NAMALWA (cell line): Measurements from ENCODE around the gene EPHA10.
"Not testable (repeated sequence)": the region's sequence is repeated elsewhere in the genome, so short reads cannot be mapped to it uniquely, and the experiment has no call there.

Experiments
- DNase-seq: peaks from one replicate; pipeline ENCODE4 v3.0.0-alpha.2; 2015; ENCODE audit warnings: low spot score

EPHA10 gene

DNA sequence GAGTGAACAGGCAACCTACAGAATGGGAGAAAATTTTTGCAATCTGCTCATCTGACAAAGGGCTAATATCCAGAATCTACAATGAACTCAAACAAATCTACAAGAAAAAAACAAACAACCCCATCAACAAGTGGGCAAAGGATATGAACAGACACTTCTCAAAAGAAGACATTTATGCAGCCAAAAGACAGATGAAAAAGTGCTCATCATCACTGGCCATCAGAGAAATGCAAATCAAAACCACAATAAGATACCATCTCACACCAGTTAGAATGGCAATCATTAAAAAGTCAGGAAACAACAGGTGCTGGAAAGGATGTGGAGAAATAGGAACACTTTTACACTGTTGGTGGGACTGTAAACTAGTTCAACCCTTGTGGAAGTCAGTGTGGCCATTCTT is 6.5 kb upstream of the EPHA10 start:
- not testable (repeated sequence) for DNase-seq

DNA sequence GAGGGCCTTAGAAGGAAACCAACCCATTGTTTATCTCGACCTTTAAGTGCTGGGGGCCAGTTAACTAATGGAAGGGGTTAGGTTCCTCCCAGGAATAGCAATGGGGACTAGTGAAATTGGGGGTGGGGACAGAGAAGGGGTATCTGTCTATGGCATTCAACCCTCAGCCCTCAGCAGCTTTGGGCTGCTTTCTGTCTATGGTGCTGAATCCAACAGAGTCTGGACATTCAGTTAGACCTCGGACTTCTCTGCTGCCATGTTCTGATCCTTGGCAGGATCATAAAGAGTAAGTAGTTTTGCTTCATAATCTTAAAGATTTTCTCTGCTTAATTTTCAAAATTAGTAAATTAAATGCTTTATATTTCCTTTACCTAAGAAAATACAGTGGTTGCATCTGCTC is 2.6 kb upstream of the EPHA10 start:
- DNase-seq: no peak

DNA sequence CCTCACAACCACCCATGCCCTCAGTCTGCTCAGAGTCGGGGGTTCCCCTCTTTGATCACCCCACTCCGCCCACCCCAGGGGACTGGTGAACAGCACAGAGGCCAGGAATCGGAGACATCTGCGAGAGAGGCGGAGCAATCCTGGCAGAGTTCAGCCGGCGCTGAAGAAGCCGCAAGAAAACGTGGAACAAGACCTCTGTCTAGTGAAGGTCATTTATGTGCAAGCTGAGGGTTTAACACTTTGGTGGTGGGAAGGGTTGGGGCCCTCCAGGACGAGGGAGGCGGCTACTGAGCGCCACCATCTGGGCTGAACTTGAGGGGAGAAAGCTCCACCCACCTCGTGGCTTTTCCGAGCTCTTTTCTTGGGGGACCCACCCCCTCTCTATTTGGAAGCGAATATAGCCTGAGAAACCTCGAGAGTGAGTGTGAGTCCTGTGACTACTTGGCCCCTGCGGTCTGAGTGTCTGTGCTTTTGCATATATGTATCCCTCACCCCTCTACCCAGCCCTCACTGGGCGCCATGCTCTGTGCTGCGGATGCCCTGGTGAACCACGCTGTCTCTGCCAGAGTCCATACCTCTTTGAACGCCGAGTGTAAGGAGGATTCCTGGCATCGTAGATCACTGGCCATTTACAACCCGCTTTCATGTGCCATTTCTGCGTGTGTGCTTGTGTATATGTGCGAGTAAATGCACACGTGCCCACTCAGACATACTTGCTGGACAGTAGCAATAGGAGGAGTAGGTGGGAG is 1.2 kb upstream of the EPHA10 start:
- peak; percentile 15 for DNase-seq

DNA sequence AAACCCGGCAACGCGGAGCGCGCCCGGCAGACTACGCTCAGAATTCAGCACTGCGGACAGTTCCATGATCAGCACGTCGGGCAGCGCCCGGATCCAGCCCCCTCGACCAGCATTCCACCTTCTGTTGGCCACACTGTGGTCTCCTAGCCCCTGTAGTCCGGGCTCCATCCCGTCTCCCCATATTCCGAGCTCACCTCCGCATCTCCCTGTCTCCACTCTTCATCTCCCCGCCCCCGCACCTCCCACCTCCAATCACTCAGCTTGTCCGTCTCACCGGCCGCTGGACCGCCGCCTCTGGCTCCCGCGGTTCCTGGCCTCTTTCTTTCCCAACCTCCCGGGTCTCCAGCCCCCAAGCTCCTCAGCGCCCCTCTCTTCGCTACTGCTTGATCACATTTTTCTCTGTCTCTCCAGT is 500 bp downstream of the EPHA10 start:
- DNase-seq: no peak

DNA sequence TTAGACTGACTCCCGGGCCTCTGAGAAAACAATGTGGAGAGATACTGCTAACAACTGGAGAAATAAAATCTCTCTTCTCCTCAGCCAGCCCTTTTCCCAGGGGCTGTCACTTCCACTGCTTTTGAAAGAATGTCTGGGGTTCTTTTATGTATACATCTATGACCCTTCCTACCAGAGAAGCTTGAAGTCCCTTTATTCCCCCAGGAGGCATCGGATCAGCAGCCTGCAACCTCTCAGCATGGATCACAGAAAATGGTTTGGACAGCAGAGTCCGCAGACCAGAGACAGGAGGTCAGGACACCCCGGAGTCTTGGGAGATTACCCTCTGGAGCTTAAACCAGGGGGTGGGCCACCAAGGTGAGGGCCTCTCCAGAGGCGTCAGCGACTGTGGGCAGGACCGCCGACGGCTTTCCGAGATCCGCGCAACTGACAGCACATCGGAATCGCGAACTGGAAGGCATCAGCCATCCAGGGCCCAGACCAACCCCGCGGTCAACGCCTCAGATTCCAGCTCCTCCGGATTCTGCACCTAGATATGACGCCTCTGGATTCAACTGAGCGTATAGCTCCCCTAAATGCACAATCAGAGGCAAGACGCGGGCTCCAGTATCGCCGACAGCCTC is 1.0 kb downstream of the EPHA10 start:
- no peak for DNase-seq

DNA sequence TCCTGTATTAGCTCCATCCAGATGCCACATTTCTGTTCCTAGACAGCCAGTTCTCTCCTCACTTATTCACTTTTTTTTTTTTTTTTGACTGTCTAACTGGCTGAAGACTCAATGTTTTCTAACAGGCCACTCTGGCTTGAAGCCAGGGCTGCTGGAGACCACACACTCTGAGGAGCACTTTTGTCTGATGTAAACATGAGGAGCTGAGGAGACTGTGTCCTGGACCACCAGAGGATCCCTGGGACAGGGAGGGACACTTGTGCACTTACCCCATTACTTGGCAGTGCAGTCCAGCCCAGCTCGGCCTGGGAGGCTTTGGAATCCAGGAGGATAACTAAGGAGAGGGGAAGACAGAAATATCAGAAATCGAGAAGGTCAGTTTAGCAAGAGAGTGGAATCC is 2.4 kb downstream of the EPHA10 start:
- no peak for DNase-seq

DNA sequence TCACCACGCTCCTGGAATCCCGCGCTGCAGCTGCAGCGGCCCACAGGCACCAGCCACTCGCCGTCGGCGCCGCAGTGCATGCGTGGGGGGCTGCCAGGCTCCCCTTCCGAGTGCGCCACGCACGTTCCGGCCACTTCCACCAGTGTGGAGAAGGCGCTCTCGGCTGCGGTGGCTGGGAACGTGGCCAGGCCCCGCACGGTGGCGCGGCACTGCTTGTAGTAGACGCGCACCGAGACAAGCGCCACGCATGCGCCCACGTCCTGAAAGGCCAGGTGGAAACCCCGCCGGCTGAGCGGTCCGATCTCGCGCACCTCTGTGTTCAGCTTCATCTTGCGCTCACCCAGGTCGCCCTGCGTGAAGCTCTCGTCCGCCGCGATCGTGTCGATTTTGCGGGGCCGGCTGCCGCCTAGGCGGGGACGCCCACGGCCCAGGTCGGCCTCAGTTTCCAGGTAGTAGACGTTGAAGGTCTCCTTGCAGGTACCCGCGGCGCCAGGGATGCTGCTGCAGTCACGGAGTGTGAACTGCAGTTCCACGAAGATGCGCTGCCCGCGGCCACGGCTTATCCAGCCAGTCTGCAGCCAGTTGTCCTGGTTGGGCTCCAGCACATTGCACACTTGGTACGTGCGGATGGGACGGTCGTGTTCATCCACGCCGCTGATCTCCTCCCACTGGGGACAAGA is 3.4 kb downstream of the EPHA10 start:
- DNase-seq: no peak

DNA sequence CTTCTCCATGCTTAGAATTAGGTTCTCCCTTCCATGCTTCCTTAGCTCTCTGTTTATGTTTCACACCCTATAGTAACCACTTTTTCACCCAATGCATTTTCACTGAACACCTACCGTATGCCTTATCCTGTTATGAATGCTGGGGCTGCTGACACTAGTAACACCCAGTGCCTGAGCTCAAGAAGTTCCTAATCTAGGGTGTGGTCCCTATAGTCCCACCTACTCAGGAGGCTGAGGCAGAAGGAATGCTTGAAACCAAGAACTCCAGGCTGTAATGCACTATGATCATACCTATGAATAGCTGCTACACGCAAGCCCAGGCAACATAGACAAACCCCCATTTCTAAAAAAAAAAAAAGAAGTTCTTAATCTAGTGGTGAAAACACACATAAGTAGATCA is 5.5 kb downstream of the EPHA10 start:
- no peak for DNase-seq

DNA sequence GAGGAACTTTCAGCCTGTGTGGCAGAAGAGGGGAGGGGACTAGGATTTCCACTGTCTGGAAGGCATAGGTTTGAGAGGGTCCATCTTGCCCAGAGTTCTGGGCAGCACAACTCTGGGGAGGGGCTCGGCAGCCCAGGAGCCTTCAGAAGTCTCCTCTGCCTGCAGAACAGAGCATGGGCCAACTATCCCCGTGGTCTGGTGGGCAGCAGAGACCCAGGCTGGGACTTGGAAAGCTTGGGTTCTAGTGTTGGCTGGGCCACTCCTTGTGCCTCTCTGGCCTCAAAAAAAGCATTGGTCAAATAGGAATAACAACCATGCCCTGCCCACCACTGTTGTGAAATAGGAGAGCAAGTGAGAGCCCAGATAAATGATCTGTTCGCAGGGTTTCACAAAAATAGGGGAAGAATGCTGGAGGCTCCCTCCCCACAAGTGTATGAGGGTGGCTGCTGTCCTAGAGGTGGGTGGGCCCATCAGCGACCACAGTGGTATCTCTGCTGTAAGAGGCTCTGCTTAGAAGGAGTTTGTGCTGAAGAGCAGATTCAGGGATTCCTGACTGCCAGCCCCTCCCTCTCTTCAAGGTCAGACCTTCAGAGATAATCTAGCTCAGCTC is 8.9 kb downstream of the EPHA10 start:
- no peak for DNase-seq

DNA sequence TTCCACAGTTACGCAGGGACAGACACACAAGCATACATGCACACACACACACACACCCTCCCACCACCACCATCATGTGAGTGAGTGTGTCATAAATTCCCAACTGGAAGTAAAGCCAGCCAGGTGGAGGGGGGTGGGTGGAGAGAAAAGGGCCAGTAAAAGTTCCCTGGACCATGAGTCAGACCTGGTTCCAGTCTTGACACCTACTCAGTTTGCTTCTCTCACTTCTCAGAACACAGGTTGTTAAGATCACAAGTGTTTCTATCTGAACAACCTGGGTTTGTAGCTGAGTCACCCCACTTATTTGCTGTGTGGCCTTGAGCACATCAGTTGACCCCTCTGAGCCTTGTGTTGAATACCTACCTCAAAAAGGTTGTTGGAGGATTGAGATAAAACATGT is 9.6 kb downstream of the EPHA10 start:
- DNase-seq: no peak

DNA sequence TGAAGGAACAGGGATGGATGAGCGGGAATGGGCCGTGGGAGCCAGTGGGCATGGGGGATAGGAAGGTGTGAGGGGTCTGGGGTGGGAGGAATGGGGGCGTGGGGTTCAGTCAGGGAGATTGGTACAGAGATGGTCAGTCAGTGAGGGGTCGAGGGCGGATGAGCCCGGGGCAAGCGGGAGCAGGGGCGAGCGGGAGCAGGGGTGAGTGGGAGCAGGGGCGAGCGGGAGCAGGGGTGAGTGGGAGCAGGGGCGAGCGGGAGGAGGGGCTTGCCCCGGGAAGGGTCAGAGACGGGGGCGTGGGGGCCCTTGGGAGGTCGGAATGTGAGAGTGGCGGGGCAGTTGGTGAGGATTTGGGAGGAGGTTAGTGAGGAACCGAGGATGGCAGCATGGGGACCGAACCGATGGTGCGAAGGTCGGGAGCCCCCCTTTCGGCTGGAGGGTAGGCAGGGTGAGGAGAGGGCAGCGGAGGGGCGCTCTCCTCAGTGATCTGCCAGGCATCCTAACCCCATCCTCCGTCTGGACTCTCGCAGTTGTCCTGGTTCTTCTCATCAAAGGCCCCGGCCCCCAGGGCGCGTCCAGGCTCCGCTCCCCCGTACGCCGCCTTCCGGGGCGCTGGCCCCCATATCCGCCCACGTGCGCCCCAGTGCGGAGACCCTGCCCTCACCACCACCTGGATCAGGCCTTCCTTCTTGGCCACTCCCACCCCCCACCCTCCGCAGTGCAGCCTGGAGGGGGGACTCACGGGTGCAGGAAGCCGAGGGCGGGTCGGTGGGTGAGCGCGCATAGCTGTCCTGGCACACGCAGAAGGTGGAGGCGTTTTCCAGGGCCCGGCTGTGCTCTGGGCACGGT is 11.2 kb downstream of the EPHA10 start:
- no peak for DNase-seq

DNA sequence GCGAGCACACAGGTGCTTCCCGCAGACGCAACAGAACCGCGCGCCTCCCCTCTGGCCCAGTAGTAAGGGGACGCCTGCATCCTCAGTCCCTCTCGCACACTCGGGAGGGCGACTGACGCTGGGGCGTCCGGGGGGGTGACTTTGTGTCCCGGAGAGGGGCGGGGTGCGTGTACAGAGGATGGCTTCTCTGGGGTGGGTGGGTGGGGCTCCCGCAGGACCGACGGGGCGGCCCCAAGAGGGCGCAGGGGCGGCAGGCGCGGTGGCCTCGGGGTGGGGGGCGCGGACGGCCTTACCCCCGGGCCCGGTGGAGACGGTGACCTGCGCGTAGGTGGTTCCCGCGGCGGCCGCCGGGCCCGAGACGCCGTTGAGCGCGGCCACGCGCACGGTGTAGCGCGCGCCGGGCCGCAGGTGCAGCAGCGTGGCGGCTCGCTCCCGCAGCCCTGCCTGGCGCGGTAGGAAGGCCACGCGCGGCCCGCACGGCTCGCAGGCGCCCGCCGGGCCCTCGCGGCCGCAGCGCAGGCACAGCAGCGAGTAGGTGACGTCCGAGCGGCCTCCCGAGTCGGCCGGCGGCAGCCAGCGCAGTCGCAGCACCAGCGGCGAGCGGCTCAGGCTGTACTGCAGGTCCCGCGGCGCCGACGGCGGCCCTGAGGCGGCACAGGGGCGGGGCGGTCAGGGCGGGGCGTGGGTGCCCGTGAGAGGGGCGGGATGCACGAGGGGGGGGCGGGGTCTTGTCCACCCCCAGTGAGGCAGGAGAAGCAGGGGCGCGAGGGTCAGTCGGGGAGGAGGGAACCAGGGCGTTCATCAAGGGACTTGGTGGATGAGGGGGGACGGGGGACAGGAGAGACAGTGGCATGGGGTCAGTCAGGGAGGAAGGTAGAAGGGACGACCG is 12.1 kb downstream of the EPHA10 start:
- DNase-seq: no peak

DNA sequence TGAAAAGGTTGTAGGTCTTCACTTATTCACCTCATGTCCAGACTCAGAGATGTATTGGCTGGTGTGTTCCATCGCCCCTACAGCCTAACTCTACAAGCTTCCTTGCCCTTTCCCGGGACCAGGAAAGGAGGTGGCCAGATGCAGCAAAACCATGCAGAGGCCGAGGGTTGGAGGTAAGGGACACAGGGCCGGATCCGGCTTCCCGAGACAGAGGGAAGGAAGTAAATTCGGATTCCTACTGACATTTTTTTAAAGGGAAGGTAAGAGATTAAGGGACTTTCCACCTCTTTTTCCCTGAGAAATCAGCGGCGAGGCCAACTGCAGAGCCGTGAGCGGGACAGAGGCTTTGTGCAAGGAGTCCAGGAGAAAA is 12.7 kb downstream of the EPHA10 start:
- no peak for DNase-seq

DNA sequence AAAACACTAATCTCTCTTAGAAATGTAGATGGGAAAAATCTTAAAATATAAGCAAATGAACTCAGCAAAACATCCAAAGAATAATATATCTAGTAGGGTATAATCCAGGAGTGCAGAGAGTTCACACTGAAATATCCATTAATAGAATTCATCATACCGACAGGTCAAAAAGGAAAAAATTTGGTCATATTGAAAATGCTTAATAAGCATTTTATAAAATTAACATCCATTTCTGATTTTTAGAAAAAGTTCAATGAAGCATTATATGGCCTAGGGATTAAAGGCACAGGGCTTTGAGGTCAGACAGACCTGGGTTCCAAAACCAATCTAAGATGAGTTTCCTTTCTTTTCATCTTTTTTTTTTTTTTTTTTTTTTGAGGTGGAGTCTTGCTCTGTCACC is 16.4 kb downstream of the EPHA10 start:
- no peak for DNase-seq

DNA sequence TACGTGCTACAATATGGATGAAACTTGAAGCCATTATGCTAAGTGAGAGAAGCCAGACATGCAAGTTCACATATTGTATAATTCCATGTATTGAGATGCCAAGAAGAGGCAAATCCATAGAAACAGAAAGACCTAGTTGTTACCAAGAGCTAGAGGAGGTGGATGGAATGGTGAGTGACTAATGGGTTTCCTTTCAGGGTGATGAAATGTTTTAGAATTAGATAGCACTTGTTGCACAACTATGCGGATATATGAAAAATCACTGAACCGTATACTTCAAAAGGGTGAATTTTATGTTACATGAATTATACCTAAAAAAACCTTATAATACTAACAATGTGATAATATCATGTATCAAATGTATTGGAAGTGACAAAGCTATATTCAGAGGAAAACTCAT is 18.1 kb downstream of the EPHA10 start:
- DNase-seq: no peak

DNA sequence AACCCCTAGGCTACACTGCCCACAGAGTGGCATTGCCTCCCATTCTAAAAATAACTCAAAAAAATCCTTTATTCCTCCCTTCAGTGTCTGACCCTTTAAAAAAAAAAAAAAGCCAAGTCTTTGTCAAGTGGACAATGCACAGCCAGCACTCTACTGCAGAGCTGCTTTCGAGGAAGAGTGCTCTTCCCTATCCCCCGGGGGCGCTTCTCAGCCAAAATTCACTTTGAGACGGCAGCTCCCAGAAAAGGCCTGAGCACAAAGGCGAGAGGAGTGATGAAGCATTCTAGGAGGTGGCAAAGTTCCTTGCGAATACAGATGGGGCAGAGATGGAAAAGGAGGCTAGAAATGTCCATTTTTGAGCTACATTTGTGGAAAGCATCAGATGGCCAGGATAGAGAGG is 23.3 kb downstream of the EPHA10 start:
- DNase-seq: no peak

DNA sequence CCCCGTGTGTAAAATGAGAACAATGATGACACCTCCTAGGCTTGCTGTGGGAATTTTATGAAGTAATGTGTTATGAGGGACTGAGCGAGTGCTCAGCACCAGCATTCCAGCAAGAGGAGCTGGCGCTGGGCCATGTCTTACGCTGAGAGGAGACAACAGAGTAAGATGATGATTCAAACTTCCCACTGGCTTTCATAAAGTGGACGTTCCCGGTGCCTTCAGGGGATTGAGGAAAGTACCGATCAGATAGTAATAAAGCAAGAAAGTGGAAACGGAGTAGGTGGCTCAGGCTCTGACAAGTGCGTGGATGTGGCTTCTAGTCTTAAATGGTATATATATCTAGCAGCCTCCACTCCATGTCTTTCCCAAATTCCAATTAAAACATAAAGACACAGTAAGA is 23.8 kb downstream of the EPHA10 start:
- DNase-seq: no peak

DNA sequence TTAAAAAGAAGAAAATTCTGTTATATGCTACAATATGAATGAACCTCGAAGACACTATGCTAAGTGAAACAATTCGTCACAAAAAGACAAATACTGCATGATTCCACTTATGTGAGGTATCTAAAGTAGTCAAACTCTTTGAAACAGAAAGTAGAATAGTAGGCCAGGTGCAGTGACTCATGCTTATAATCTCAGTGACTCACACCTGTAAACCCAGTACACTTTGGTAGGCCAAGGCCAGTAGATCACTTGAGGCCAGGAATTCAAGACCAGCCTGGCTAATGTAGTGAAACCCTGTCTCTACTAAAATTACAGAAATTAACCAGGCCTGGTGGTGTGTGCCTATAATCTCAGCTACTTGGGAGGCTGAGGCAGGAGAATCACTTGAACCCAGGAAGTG is 25.7 kb downstream of the EPHA10 start:
- no peak for DNase-seq

DNA sequence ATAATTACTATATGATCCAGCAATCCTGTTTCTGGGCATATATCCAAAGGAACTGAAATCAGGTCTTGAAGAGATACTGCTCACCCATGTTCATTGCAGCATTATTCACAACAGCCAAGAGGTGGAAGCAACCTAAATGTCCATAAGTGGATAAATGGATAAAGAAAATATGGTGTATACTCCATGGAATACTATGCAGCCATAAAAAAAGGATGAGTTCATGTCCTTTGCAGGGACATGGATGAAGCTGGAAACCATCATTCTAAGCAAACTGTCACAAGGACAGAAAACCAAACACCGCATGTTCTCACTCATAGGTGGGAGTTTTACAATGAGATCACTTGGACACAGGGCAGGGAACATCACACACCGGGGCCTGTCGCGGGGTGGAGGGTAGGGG is 26.3 kb downstream of the EPHA10 start:
- DNase-seq: not testable (repeated sequence)

DNA sequence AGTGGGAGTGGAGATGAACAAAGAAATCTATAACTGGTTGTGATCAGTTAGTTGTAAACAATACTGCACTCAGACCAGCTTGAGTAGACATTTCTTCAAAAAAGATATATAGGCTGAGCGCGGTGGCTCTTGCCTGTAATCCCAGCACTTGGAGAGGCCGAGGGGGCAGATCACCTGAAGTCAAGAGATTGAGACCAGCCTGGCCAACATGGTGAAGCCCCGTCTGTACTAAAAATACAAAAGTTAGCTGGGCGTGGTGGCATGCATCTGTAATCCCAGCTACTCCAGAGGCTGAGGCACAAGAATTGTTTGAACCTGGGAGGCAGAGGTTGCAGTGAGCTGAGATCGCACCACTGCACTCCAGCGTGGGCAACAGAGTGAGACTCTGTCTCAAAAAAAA is 26.9 kb downstream of the EPHA10 start:
- DNase-seq: not testable (repeated sequence)
